SKM-1 treated with dmso at 0.1 percent for 144 hours (cell line): Measurements from ENCODE around the gene ZNF705A.
"Not testable (repeated sequence)": the region's sequence is repeated elsewhere in the genome, so short reads cannot be mapped to it uniquely, and the experiment has no call there.

ENCODE experiments used
- DNase-seq: peaks from one replicate; lab custom pipeline; 2025; ENCODE audit not compliant: unreplicated experiment; lab: John Stamatoyannopoulos, UW

ZNF705A gene

DNA sequence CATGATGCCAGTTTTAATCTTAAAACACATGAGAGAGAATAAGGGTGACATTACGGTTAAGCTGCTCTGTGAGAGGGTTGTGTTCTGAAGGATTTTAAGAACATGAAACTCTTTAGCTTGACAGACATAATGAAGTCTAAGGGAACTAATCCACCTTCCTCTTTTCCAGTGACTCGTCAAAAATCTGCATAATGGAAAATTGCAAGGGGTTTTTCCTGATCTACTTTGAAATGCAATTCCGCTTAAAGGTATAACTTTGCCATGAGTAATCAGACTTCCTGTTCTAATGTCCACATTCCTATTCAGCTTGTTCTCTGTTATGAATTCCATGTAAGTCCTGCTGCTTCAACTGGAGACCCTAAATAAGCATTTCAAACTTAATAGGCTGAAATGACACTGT is at the start of gene ZNF705A:
ZNF705A (plus strand) TSS at position 171 of the 400 bp plus-strand sequence. CDS start 15,611 bp downstream, outside the sequence.
- peak; percentile 67 for DNase-seq

DNA sequence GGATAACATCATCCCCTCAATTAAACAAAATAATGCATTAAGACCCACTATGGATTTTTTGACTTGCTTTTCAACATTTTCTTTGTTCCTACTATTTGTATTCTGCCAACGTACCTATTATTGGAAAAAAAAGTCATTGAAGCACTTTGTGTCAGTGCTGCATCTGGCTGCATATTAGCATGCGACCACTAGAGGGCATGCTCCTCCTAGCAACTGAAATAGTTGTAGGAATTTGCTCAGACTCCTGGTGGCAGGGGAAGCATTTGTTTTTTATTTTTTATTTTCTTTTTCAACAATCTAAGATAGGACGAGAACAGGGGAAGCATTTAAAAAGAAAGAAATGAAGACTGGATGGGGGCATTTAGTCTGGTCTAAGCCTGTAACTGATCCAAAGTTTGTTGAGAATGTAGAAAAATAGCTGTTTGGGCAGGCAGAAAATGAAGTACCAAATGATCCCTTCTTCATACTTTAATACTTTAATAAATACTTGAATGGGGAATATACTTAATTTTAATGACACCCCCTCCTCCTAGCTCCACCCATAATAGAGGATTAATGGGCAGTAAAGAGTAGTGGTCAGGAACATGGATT is 47.9 kb upstream of the ZNF705A start:
- peak; percentile 29 for DNase-seq

DNA sequence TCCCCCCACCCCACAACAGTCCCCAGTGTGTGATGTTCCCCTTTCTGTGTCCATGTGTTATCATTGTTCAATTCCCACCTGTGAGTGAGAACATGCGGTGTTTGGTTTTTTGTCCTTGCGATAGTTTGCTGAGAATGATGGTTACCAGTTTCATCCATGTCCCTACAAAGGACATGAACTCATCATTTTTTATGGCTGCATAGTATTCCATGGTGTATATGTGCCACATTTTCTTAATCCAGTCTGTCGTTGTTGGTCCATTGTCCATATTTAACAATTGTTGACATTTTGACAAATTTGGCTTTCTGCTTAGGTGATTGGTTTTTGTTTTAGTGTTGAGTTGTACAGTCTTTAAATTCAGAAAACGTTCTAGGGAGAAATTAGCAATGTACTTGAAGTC is 43.7 kb upstream of the ZNF705A start:
- DNase-seq = not testable (repeated sequence)

DNA sequence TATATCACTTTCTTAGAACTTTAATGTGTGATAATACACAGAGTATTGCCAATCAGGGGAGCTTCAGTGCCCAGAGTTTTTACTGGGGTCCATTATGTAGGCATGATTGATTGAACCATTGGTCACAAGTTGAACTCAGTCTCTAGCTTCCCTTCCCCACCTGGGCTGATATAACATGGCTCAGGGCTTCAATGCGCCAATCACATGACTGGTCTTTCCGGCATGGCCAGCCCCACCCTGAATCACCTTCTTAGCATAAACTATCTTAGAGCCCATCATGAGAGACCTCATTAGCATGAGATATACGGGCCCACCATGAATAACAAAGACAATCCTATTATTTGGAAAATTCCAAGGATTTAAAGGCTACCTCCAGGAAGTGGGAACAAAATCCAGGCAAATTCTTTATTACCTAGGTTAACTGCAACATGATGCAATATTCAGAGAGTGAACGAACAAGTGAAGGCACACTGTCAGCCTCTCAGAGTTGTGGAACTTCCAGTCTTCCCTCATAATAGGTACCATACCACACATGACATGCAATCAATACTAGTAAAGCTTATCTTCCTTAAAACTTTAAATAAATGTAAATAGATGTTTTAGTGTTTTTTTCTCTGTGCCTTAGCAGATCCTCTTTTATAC is 36.6 kb upstream of the ZNF705A start:
- no peak for DNase-seq

DNA sequence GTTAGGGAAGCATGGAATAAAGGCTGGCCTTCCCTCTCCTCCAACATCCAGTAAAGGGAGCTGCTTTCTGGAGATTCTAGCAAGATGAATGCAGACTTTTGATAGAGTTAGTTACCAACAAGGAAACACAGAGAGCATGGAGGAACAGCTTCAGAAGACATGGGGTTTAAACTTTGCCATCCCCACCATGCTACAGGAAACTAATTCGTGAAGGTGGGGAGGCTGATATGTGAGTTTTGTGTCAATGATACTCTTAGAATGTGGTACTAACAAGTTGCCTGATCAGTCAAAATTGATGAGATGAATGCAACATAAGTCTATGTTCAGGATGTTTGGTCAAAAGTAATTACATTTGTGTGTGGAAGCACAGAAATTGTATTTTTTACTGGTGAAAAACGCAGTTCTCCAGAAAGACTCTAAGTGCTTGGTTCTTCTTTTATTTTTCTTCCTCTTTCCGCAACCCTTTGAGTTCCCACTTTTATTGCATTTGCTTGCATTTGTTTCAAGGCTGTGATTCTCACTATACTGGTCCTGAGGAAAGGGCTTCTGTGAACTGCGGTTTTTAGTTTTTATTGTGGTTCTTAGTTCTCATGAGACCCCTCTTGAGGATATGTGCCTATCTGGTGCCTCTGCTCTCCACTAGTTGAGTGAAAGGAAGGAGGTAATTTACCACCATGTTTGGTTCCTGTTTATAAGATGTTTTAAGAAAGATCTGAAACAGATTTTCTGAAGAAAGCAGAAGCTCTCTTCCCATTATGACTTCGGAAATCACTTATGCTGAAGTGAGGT is 33.5 kb upstream of the ZNF705A start, which contains the start of gene CLEC4A:
CLEC4A (plus strand) TSS at position 494 of the 789 bp plus-strand sequence; CDS start at position 756, 262 bp downstream.
- DNase-seq = peak; percentile 36

DNA sequence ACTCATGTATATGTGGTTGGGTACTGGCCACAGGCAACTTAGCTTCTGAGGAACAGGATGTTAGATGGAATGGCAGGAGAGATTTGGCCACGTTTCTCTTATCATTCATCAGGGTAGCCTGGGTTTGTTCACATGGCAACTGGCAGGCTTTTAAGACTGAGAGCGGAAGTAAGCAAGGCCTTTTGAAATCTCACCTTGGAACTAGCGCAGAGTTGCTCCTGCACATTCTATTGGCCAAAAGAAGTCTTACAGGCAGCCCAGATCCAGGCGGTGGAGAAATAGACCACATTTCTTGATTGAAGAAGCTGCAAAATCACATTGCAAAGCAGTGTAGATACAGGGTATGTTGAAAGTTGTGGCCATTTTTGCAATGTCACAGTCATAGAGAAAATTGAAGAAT is 29.7 kb upstream of the ZNF705A start:
- DNase-seq = no peak

DNA sequence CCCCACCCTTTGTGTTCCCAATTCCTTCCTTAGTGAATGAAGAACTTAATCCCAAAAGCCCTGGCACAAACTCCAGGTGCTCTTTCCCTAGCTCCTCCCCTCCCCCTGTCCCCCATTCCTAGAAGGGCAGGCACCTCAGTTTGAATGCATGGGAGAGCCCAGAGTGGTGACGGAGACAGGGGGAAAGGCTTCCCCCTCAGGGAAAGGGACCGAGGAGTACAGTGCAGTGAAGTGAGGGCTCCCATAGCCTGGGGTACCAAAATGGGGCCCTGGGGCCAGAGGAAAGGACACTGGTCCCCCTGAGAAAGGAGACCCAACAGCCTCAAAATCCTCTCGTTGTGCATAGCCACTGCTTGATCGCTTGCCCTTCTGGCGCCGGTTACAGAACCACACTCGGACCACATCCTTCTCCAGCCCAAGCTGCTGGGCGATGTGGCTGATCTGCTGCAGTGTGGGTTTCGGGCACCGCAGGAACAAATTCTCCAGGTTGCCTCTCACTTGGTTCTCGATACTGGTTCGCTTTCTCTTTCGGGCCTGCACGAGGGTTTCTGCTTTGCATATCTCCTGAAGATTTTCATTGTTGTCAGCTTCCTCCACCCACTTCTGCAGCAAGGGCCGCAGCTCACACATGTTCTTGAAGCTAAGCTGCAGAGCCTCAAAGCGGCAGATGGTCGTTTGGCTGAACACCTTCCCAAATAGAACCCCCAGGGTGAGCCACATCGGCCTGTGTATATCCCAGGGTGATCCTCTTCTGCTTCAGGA is 23.0 kb upstream of the ZNF705A start:
- DNase-seq = not testable (repeated sequence)

DNA sequence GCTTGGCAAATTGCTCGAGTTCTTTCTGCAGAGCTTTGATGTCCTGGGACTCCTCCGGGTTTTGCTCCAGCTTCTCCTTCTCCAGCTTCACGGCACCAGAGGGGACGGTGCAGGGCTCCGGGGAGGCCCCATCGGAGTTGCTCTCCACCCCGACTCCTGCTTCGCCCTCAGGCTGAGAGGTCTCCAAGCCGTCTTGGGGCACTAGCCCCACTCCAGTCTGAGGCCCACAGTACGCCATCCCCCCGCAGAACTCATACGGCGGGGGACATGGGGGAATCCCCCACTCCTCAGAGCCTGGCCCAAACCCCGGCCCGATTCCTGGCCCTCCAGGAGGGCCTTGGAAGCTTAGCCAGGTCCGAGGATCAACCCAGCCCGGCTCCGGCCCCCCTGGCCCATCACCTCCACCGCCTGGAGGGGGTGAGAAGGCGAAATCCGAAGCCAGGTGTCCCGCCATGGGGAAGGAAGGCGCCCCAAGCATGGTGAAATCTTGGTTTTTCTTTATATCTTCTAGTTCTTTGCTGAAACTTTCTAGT is 22.4 kb upstream of the ZNF705A start:
- DNase-seq = not testable (repeated sequence)

DNA sequence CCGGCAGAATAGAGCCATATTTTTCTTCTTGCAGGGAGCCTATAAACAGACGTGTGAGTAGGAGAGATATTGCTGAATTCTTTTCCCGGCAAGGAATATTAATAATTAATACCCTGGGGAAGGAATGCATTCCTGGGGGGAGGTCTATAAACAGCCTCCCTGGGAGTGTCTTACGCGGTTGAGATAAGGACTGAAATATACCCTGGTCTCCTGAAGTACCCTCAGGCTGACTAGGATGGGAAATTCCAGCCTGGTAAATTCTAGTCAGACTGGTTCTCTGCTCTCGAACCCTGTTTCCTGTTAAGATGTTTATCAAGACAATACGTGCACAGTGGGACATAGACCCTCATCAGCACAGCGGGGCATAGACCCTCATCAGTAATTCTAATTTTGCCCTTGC is 15.2 kb upstream of the ZNF705A start:
- not testable (repeated sequence) for DNase-seq

DNA sequence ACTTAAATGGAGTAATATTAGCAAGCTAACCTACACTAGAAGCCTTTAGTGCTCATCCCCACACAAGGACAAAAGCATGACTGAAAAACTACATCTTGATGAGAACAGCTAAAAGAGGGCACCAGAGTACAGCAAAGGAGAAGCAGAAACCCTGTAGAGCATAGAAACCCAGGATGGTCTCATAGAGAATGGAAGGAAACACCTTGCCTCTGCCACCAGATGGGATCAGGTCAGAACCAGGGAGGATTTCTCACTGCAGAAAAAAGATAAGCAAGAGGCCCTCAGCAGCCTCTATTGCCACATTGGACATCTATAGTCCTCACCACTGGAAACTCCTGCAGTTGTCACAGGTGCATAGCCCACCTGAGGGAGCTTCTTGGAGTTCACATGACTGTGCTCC is 13.6 kb upstream of the ZNF705A start:
- DNase-seq = no peak

DNA sequence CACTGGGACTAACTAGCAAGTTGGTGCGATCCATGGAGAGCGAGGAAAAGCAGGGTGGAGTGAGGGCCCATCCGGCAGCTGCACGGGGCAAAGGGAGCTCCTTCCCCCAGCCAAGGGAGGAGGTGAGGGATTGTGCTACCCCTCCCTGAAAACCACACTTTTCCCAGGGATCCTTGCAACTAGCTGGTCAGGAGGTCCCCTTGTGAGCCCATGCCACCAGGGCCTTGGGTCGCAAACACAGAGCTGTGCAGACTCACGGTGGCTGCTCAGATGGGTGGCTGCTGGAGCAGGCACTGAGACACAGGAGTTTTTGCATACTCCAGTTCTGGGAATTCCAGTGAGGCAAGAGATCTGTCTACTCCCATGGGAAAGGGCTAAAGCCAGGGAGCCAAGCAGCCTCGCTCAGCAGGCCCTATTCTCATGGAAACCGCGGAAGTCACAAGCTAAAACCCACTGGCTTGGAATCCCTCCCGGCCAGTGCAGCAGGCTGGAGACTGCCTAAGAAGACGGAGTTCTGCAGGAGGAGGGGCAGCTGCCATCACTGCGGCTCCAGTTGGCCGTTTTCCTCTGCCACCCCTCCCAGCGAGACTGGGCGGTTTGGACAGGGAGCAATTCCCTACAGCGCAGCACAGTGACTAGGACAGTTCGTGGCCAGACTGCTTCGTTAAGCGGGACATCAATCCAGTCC is 10.9 kb upstream of the ZNF705A start:
- DNase-seq = no peak

DNA sequence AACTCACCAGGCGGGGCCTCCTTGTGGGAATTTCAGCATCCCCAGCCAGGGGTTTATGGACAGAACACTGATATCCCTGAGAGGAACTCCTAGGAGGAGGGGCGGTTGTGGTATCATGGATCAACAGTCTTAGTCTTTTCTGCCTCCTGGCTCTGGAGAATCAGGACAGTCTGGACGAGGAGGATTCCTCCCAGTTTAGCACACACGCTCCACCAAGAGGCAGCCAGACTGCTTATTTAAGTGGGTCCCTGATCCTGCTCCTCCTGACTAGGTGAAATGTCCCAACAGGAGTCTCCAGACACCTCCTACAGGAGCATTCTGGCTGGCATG is 10.4 kb upstream of the ZNF705A start:
- DNase-seq = no peak

DNA sequence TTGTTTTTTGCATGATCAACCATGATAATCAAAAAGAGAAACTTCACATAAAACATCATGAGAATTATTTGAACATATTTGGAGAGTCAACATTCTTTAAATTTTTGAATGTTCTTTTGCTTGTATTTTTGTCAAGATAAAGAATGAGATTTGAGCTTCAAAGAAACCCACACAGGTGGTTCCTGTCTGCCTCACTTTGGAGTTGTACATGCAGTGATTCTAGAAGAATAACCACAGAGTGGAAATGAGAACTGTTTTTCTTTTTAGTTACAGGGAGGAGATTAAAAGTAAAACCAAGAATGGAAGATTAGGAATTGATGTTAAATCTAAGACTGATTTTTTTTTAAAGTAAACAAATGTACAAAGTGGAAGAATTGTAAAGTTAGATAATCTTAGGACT is 2.3 kb upstream of the ZNF705A start:
- DNase-seq = no peak

DNA sequence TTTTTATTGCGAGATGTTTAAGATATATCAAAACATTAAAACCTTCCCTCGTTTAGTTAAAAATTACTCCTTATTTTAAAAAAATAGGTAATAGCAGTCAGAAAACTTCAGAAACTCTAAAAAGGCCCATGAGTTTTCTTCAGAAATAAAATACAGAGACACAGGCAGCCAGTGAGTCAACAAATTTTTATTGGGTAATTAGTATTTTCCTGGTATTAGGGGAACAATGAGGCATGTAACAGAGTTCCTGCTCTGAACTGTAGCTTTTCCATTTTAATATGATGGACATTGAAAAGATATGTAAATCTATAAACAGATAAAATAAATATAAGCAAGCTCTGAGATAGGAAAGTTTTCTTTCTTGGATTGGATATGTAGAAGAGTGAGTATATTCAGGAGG is 399 bp upstream of the ZNF705A start:
- no peak for DNase-seq

DNA sequence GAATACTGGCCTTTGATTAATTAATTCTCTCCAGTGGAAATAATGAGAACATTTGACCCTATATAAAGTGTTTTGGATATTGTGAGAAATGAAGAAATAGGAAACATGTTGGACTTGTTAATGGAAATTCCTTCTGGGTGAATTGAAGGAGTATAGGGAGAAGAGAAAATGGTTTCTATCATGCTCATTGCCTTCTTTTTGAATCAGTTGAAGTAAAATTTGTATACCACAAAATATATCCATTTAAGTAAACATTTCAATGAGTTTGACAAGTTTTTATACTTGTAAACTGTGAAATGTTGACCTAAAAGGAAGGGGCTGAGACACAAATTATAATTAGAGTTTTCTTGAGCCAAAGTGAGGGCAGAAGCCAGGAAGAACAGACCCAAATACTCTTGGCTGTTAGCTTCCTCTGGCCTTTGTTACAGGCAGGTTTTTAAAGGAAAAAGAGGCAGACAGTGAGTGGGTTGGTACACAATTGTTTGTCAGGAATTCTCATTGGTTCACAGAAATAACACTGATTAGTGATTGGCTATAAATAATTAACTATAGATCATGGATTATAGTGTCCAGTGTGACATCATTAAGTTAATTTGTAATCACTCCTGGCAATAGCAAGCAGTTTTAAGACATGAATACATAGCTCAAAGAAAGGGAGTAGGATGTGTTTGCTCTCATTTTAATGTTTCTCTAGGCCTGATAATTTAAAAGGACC is 826 bp downstream of the ZNF705A start:
- DNase-seq = no peak

DNA sequence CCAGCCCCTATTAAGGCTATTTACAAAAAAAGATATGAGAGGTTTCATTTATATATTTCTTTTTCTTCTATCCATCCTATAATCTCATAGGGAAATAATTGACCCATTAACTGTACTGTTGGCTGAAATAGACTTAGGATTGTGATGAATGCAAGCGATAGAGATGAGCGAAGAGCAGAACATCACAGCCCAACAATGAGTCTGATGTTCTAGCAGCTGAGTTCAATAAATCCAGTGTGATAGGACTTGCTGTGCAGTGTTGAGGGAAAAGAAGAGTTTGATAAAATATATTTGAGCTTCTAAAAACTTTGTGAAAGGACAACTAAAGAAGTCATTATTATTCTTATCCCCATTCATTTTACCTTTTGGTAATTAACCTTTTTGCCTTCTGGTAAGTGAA is 16.1 kb downstream of the ZNF705A start:
- not testable (repeated sequence) for DNase-seq

DNA sequence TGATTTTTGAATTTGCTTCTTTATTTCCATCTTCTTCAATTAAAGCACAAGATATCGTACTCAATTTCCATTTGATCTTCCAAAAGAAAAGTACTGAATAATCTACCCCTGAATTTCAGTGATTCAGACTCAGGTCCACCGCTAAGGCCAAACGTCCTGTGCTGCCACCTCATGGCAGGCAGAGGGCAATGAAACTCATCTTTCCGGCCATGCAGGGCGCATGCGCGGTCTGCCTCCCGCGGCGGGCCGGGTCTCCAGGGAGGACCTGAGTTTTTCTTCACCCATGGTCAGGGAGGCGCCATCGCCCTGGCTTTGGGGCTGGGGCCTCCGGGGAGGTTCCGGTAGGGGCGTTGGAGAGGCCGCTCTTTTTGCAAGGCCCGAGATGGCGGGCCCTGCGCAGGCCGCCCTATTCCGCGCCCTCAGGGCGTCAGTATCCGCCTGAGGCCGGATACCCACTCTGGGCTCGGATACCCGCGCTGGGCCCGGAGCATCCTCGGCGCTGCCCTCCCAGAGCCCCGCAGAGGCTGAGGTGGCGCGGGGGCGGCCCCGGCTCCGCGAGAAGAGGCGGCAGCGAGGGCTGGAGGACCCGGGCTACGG is 23.3 kb downstream of the ZNF705A start:
- DNase-seq = peak; percentile 14

DNA sequence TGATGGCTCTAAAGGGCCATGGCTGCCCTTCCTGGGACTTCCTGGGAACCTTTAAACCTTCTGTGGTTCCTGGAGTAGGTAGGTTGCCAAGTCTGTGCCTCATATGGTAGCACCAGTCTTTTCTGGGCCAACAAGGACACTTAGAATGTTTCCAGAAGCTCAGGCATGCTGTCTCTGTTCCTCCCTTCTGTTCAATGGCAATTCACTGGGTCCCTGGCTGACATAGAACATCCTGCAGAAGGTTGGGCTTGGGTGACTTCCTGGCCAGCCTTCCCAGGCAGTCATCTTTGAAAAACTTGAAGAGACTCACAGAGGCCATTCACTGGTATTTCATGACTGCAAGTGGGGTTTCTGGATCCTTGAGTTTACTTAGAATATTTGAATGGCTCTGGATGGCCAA is 24.5 kb downstream of the ZNF705A start:
- DNase-seq = not testable (repeated sequence)

DNA sequence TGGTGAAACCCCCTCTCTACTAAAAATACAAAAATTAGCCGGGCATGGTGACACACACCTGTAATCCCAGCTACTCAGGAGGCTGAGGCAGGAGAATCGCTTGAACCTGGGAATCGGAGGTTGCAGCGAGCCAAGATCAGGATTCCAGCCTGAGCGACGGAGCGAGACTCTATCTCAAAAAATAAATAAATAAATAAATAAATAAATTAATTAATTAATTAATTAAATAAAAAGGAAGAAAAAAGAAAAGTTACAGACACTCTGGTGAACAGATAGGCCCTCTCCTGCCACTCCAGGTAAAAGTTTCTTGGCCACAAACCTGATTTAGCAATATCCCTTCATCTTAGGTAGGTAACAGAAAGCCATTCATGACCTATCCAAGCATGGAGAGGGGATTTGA is 26.1 kb downstream of the ZNF705A start:
- not testable (repeated sequence) for DNase-seq
